Measurements from ENCODE around the gene GNL2.

- no peak for TF ChIP-seq CTCF (IDR thresholded peaks at IDR 0.05)
- no peak for TF ChIP-seq EP300 (IDR thresholded peaks at IDR 0.05)
- TF ChIP-seq POLR2A (IDR thresholded peaks at IDR 0.05) = no peak
These were observed 10.2 kb upstream of the GNL2 start for GRCh38 chr1:37605806-37606474.

Measured in sigmoid colon (tissue), 4 donors.